HepG2 (cell line): ENCODE data around the gene HSPA1B. TPM values are rescaled to one million over a fixed set of nuclear protein-coding genes. Genes with fewer than 3 reads are reported as not detected.

ENCODE experiments used
- ARNT ChIP-seq: fragments of 450-650 bp; IDR thresholded peaks from 2 replicates; pipeline ENCODE4 v1.6.1; 2017
- ATF1 ChIP-seq: IDR thresholded peaks from 2 replicates; pipeline ENCODE4 v1.6.1; 2016; ENCODE audit warnings: mild to moderate bottlenecking, control low read depth
- ELF3 ChIP-seq: IDR thresholded peaks from 2 replicates; pipeline ENCODE4 v1.6.1; 2016; ENCODE audit warnings: missing genetic modification reagents, missing compliant biosample characterization
- GATAD1 ChIP-seq: IDR thresholded peaks from 2 replicates; pipeline ENCODE4 v1.6.1; 2016; ENCODE audit warnings: missing genetic modification reagents, missing compliant biosample characterization
- GTF3A ChIP-seq: sonication (generic); formaldehyde crosslinking; conservative IDR thresholded peaks from 2 replicates; pipeline ENCODE4 v1.4.0; 2020; ENCODE audit warnings: mild to moderate bottlenecking, missing genetic modification reagents
- HDAC1 ChIP-seq: sonication (generic); formaldehyde crosslinking; IDR thresholded peaks from 2 replicates; pipeline ENCODE4 v1.5.1; 2020; ENCODE audit warnings: mild to moderate bottlenecking, missing genetic modification reagents
- HDAC6 ChIP-seq: fragments of 200-600 bp; sonication (generic); IDR thresholded peaks from 2 replicates; pipeline ENCODE4 v1.7.0; 2017; ENCODE audit warnings: mild to moderate bottlenecking, antibody characterized with exemption, low read length, low read depth
- KLF16 ChIP-seq, 2 experiments: sonication (generic) in 1 of 2; formaldehyde crosslinking in 1 of 2; IDR thresholded peaks; 2 replicates each; pipeline versions ENCODE4 v1.6.1 to v1.8.0; 2016 to 2023; ENCODE audit warnings: missing genetic modification reagents in 2 of 2, missing compliant biosample characterization in 1 of 2
- NONO ChIP-seq, 2 experiments: fragments of 450-650 bp in 1 of 2; sonication (generic) in 1 of 2; formaldehyde crosslinking in 1 of 2; IDR thresholded peaks in 1 of 2; conservative IDR thresholded peaks in 1 of 2; 2 replicates each; pipeline versions ENCODE4 v1.6.1 to v1.8.0; 2017 to 2022; ENCODE audit warnings: mild to moderate bottlenecking in 1 of 2, missing genetic modification reagents in 1 of 2, moderate library complexity in 1 of 2
- NR2F1 ChIP-seq, 2 experiments: fragments of 450-650 bp in 1 of 2; formaldehyde crosslinking in 1 of 2; IDR thresholded peaks; 2 replicates each; pipeline versions ENCODE4 v1.5.0 to v1.6.1; 2016 to 2020; ENCODE audit warnings: mild to moderate bottlenecking in 1 of 2, missing compliant biosample characterization in 1 of 2, missing genetic modification reagents in 1 of 2, moderate library complexity in 1 of 2
- PCBP1 ChIP-seq: fragments of 200-400 bp; formaldehyde crosslinking; IDR thresholded peaks from 2 replicates; pipeline ENCODE4 v1.6.1; 2017; ENCODE audit warnings: mild to moderate bottlenecking, low read depth, low read length, borderline replicate concordance
- REL ChIP-seq: sonication (generic); formaldehyde crosslinking; conservative IDR thresholded peaks from 2 replicates; pipeline ENCODE4 v1.8.0; 2022; ENCODE audit warnings: mild to moderate bottlenecking, missing genetic modification reagents, moderate library complexity
- RFX3 ChIP-seq: IDR thresholded peaks from 2 replicates; pipeline ENCODE4 v1.6.1; 2016; ENCODE audit warnings: missing biosample characterization, missing genetic modification reagents
- SAP130 ChIP-seq: IDR thresholded peaks from 2 replicates; pipeline ENCODE4 v1.6.1; 2016; ENCODE audit warnings: low read depth
- SMARCE1 ChIP-seq: fragments of 450-650 bp; IDR thresholded peaks from 2 replicates; pipeline ENCODE4 v1.6.1; 2017; ENCODE audit warnings: borderline replicate concordance
- SNAPC2 ChIP-seq: sonication (generic); formaldehyde crosslinking; IDR thresholded peaks from 2 replicates; pipeline ENCODE4 v1.8.1; 2022; ENCODE audit warnings: mild to moderate bottlenecking, missing genetic modification reagents
- TSC22D2 ChIP-seq: sonication (generic); formaldehyde crosslinking; IDR thresholded peaks from 2 replicates; pipeline ENCODE4 v1.5.1; 2020; ENCODE audit warnings: missing genetic modification reagents, mild to moderate bottlenecking, borderline replicate concordance
- WIZ ChIP-seq: sonication (generic); formaldehyde crosslinking; IDR thresholded peaks from 2 replicates; pipeline ENCODE4 v1.5.1; 2020; ENCODE audit warnings: mild to moderate bottlenecking, missing genetic modification reagents
- YY1 ChIP-seq: IDR thresholded peaks from 2 replicates; pipeline ENCODE4 v1.6.1; 2011; ENCODE audit warnings: low read length, low read depth, moderate library complexity, mild to moderate bottlenecking; ENCODE audit not compliant: insufficient read depth, insufficient replicate concordance
- ZNF264 ChIP-seq: sonication (generic); formaldehyde crosslinking; IDR thresholded peaks from 2 replicates; pipeline ENCODE4 v1.4.0; 2020; ENCODE audit warnings: missing genetic modification reagents
- ZNF530 ChIP-seq: sonication (generic); formaldehyde crosslinking; IDR thresholded peaks from 2 replicates; pipeline ENCODE4 v1.5.0; 2020; ENCODE audit warnings: low read depth, mild to moderate bottlenecking, missing genetic modification reagents
- ZNF556 ChIP-seq: sonication (generic); formaldehyde crosslinking; IDR thresholded peaks from 2 replicates; pipeline ENCODE4 v1.4.0; 2020; ENCODE audit warnings: mild to moderate bottlenecking, missing genetic modification reagents, borderline replicate concordance
- ZNF605 ChIP-seq: sonication (generic); formaldehyde crosslinking; IDR thresholded peaks from 2 replicates; pipeline ENCODE4 v1.8.0; 2022; ENCODE audit warnings: mild to moderate bottlenecking, missing genetic modification reagents
- ZNF766 ChIP-seq: sonication (generic); formaldehyde crosslinking; IDR thresholded peaks from 2 replicates; pipeline ENCODE4 v1.5.0; 2020; ENCODE audit warnings: missing genetic modification reagents, borderline replicate concordance
- ZNF83 ChIP-seq: sonication (generic); formaldehyde crosslinking; IDR thresholded peaks from 2 replicates; pipeline ENCODE4 v1.4.0; 2020; ENCODE audit warnings: missing genetic modification reagents, mild to moderate bottlenecking, borderline replicate concordance
- polyA plus RNA-seq, 8 experiments: library from polyadenylated mRNA; depleted of rRNA in 3 of 8; stranded (reverse) in 7 of 8; unstranded in 1 of 8; fragments of >200 nt; fragmentation: Illumina TruSeq in 4 of 8; extraction: Trizol in 4 of 8; gene quantifications; 2 replicates each; pipeline versions ENCODE4 v1.2.1 to v1.2.3, GENCODE V29; 2011 to 2016; ENCODE audit warnings: low read depth in 4 of 8, missing spikeins in 1 of 8, mixed read lengths in 1 of 8; ENCODE audit not compliant: insufficient read depth in 1 of 8
- total RNA-seq, 5 experiments: library from RNA; depleted of rRNA; stranded (reverse); fragments of >200 nt; fragmentation: Illumina TruSeq; extraction: Trizol; gene quantifications; 2 replicates each; pipeline ENCODE4 v1.2.3, GENCODE V29; 2016; ENCODE audit warnings: low read depth in 1 of 5
- TF ChIP-seq, protein P1 (sequence below): sonication (generic); formaldehyde crosslinking; IDR thresholded peaks from 2 replicates; pipeline ENCODE4 v1.5.0; 2020; ENCODE audit warnings: mild to moderate bottlenecking, missing genetic modification reagents
- TF ChIP-seq, protein P2 (sequence below): fragments of 450-650 bp; IDR thresholded peaks from 2 replicates; pipeline ENCODE4 v1.6.1; 2017

The HSPA1B gene
- total and polyA plus RNA-seq, 2 of the 13 experiments (the other 11 are each of a cell fraction or from before 2014, with no cell fraction given), result 26.0 to 186 TPM

DNA sequence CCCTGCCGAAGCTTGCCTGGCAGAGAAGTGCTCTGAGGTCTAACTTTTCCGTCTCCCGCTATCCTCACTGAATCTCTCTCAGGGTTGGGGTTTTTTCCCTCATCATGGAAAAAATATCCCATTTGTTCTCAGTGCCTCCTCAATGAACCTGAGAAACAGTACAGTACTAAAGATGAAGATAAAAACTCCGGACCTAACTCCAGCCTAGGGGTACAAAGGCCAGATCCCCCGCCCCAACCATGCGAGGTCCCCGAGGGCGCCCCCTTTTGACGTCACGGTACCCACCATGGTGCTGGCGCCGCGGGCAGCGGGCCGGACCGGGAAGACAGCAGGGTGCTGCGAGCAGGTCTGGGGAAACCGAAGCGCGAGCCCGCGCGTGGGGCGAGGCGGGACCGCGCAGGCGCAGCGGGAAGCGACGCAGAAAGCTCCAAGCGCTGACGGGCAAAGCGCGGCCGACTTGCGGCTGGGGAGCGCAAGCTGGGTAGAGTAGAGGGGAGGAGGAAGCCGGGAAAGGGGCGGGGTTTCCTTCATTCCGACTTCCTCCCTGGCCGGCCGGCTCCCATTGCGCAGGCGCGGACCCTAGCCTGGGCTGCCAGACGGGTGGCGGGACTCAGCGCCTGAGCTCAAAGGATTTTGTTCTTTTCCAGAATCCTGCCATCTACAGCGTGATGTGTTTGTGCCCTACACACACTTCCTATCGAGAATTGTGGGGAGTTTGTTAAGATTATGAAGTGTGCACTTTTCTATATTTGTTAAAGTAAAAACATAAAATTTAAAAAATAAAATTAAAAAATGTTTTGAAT, 20.9 kb upstream of the HSPA1B start, which contains the start of gene LSM2 (continued):
- TF ChIP-seq ZNF556 (CRISPR knock-in tag), result peak; percentile 93
- TF ChIP-seq PCBP1, result no peak
- no peak for TF ChIP-seq RFX3 (CRISPR knock-in tag)
- no peak for TF ChIP-seq ZNF530 (CRISPR knock-in tag)
- TF ChIP-seq, protein P1, sequence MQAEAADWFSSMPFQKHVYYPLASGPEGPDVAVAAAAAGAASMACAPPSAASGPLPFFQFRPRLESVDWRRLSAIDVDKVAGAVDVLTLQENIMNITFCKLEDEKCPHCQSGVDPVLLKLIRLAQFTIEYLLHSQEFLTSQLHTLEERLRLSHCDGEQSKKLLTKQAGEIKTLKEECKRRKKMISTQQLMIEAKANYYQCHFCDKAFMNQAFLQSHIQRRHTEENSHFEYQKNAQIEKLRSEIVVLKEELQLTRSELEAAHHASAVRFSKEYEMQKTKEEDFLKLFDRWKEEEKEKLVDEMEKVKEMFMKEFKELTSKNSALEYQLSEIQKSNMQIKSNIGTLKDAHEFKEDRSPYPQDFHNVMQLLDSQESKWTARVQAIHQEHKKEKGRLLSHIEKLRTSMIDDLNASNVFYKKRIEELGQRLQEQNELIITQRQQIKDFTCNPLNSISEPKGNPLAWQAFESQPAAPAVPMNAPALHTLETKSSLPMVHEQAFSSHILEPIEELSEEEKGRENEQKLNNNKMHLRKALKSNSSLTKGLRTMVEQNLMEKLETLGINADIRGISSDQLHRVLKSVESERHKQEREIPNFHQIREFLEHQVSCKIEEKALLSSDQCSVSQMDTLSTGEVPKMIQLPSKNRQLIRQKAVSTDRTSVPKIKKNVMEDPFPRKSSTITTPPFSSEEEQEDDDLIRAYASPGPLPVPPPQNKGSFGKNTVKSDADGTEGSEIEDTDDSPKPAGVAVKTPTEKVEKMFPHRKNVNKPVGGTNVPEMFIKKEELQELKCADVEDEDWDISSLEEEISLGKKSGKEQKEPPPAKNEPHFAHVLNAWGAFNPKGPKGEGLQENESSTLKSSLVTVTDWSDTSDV (CRISPR knock-in tag), result no peak
- TF ChIP-seq REL (CRISPR knock-in tag), result no peak
- TF ChIP-seq GTF3A (CRISPR knock-in tag), result peak; percentile 97; the same call in 1 of the 2 replicates
- TF ChIP-seq ATF1 (CRISPR knock-in tag), result peak; percentile 98
- TF ChIP-seq ZNF264 (CRISPR knock-in tag), result no peak
- peak; percentile 98 for TF ChIP-seq HDAC1 (CRISPR knock-in tag)
- TF ChIP-seq GATAD1 (CRISPR knock-in tag), result peak; percentile 97
- no peak for TF ChIP-seq ZNF83 (CRISPR knock-in tag)
- no peak for TF ChIP-seq ARNT
- peak; percentile 94; the same call in 1 of the 2 replicates for TF ChIP-seq SNAPC2 (CRISPR knock-in tag)
- TF ChIP-seq NR2F1 (CRISPR knock-in tag; IDR thresholded peaks at IDR 0.05), result 0 out of 4 replicates have a peak, but pooled peaks of 1 of the 2 experiments have one; percentile 43
- peak; percentile 88; the same call in 1 of the 2 replicates for TF ChIP-seq TSC22D2 (CRISPR knock-in tag)
- TF ChIP-seq HDAC6, result no peak
- peak; percentile 85 for TF ChIP-seq WIZ (CRISPR knock-in tag)
- TF ChIP-seq SMARCE1, result no peak
- TF ChIP-seq ELF3, result peak; percentile 92
- TF ChIP-seq ZNF605 (CRISPR knock-in tag), result peak; percentile 97
- TF ChIP-seq, protein P2, sequence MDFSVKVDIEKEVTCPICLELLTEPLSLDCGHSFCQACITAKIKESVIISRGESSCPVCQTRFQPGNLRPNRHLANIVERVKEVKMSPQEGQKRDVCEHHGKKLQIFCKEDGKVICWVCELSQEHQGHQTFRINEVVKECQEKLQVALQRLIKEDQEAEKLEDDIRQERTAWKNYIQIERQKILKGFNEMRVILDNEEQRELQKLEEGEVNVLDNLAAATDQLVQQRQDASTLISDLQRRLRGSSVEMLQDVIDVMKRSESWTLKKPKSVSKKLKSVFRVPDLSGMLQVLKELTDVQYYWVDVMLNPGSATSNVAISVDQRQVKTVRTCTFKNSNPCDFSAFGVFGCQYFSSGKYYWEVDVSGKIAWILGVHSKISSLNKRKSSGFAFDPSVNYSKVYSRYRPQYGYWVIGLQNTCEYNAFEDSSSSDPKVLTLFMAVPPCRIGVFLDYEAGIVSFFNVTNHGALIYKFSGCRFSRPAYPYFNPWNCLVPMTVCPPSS, result no peak
- TF ChIP-seq YY1, result peak; percentile 84
- peak in 1 of 2 experiments; percentile 90; a peak in 2 of 4 replicates for TF ChIP-seq KLF16 (CRISPR knock-in tag; IDR thresholded peaks at IDR 0.05)
- peak; percentile 98 for TF ChIP-seq SAP130 (CRISPR knock-in tag)
- TF ChIP-seq ZNF766 (CRISPR knock-in tag), result peak; percentile 93; the same call in 1 of the 2 replicates
- TF ChIP-seq NONO (IDR thresholded peaks at IDR 0.05), result no peak
- TF ChIP-seq NONO (CRISPR knock-in tag; conservative IDR thresholded peaks at IDR 0.05), result peak; percentile 99
